Trophoblast cell (in vitro differentiated cells and primary cell): ENCODE data around the gene SEPTIN12.

Experiments used
- DNase-seq, 2 donors: peaks; one replicate each; pipeline ENCODE4 v3.0.0-alpha.2; 2016
- H2AFZ ChIP-seq: 2 replicates; pipeline ENCODE4 v1.6.1; 2013; ENCODE audit warnings: low read length, moderate library complexity, mild to moderate bottlenecking; ENCODE audit not compliant: insufficient read depth, poor library complexity
- H2AK5ac ChIP-seq: 2 replicates; pipeline ENCODE4 v1.6.1; 2013; ENCODE audit warnings: mild to moderate bottlenecking, low read length
- H2BK120ac ChIP-seq: 2 replicates; pipeline ENCODE4 v1.6.1; 2013; ENCODE audit warnings: low read length, mild to moderate bottlenecking, moderate library complexity; ENCODE audit not compliant: insufficient read depth, poor library complexity
- H2BK12ac ChIP-seq: 2 replicates; pipeline ENCODE4 v1.6.1; 2013; ENCODE audit warnings: mild to moderate bottlenecking, low read length, moderate library complexity
- H2BK5ac ChIP-seq: 2 replicates; pipeline ENCODE4 v1.6.1; 2013; ENCODE audit warnings: low read length, low read depth, moderate library complexity, mild to moderate bottlenecking; ENCODE audit not compliant: poor library complexity
- H3K14ac ChIP-seq: 2 replicates; pipeline ENCODE4 v1.6.1; 2013; ENCODE audit warnings: mild to moderate bottlenecking, low read length
- H3K18ac ChIP-seq: 2 replicates; pipeline ENCODE4 v1.6.1; 2013; ENCODE audit warnings: mild to moderate bottlenecking, low read length
- H3K23ac ChIP-seq: 2 replicates; pipeline ENCODE4 v1.6.1; 2013; ENCODE audit warnings: low read length
- H3K27ac ChIP-seq: 2 replicates; pipeline ENCODE4 v1.5.1; 2013; ENCODE audit warnings: low read depth, mild to moderate bottlenecking, inconsistent platforms, low read length, moderate library complexity
- H3K27me3 ChIP-seq: 2 replicates; pipeline ENCODE4 v1.6.1; 2013; ENCODE audit warnings: inconsistent platforms, mild to moderate bottlenecking, low read length, moderate library complexity; ENCODE audit not compliant: insufficient read depth
- H3K36me3 ChIP-seq, 2 experiments: 1 replicate in 1 of 2; 2 replicates in 1 of 2; pipeline ENCODE4 v1.6.1; 2013; ENCODE audit warnings: low read length in 2 of 2, mild to moderate bottlenecking in 2 of 2, moderate library complexity in 1 of 2; ENCODE audit not compliant: insufficient read depth in 2 of 2, control insufficient read depth in 1 of 2
- H3K4ac ChIP-seq: 2 replicates; pipeline ENCODE4 v1.6.1; 2013; ENCODE audit warnings: low read depth, mild to moderate bottlenecking, low read length, moderate library complexity
- H3K4me1 ChIP-seq, 2 experiments: 1 replicate in 1 of 2; 2 replicates in 1 of 2; pipeline ENCODE4 v1.6.1; 2013; ENCODE audit warnings: low read length in 2 of 2, mild to moderate bottlenecking in 2 of 2, moderate library complexity in 1 of 2; ENCODE audit not compliant: insufficient read depth in 2 of 2, control insufficient read depth in 1 of 2
- H3K4me2 ChIP-seq: 2 replicates; pipeline ENCODE4 v1.6.1; 2013; ENCODE audit warnings: inconsistent platforms, mild to moderate bottlenecking, low read length, moderate library complexity
- H3K4me3 ChIP-seq: 2 replicates; pipeline ENCODE4 v1.5.1; 2013; ENCODE audit warnings: mild to moderate bottlenecking, low read depth, low read length, inconsistent platforms
- H3K79me1 ChIP-seq: one replicate; pipeline ENCODE4 v1.6.1; 2013; ENCODE audit warnings: low read length
- H3K79me2 ChIP-seq: 2 replicates; pipeline ENCODE4 v1.6.1; 2013; ENCODE audit warnings: low read length, mild to moderate bottlenecking; ENCODE audit not compliant: control insufficient read depth, insufficient read depth, poor library complexity
- H3K9ac ChIP-seq: 2 replicates; pipeline ENCODE4 v1.6.1; 2013; ENCODE audit warnings: mild to moderate bottlenecking, low read length
- H3K9me3 ChIP-seq: 2 replicates; pipeline ENCODE4 v1.6.1; 2013; ENCODE audit warnings: low read depth, mild to moderate bottlenecking, control low read depth, inconsistent platforms, low read length; ENCODE audit not compliant: insufficient read depth
- H4K12ac ChIP-seq: 2 replicates; pipeline ENCODE4 v1.6.1; 2013; ENCODE audit warnings: low read depth, mild to moderate bottlenecking, low read length, moderate library complexity
- H4K8ac ChIP-seq: 2 replicates; pipeline ENCODE4 v1.6.1; 2013; ENCODE audit warnings: low read depth, mild to moderate bottlenecking, low read length, moderate library complexity
- H4K91ac ChIP-seq: one replicate; pipeline ENCODE4 v1.6.1; 2013; ENCODE audit warnings: low read depth, mild to moderate bottlenecking, low read length, moderate library complexity
- WGBS: extraction: QIAGEN DNeasy Blood & Tissue Kit; methylation state at CpG from one replicate; pipeline ENCODE4 v1.1.7; 2013; ENCODE audit warnings: missing lambda C conversion rate; ENCODE audit not compliant: insufficient read length, insufficient coverage; ENCODE audit errors: extremely low coverage; 5-methylcytosine and 5-hydroxymethylcytosine counted together

Gene SEPTIN12

DNA sequence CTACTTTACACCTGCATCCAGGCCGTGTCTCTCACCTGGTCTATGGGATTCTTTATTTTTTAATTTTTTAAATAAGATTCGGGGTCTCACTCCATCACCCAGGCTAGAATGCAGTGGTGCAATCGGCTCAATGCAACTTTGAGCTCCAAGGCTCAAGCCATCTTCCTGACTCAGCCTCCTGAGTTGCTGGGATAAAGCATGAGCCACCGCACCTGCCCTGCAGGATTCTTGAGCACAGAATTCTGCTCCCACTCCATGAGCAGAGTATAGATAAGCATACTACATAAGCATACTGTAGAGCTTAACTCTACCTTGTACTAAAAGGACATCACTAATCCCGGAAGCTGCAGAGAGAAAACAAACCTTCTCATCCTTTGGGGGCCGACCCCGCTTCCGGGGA, 43.5 kb upstream of the SEPTIN12 start:
- H3K4me1 ChIP-seq: peaks cover 4% of the 10 kb centered on the region in 2 experiments

GRCh38 chr16:4830408-4830807, 42.3 kb upstream of the SEPTIN12 start:
- Histone ChIP-seq H3K9ac (no peak overlapping the region), H3K79me1 (no peaks in the 10 kb centered on the region), H3K4me3 (no peak overlapping the region), H2AFZ (no peak overlapping the region), H2BK120ac (no peak overlapping the region), H2AK5ac (no peak overlapping the region), H3K79me2 (no peaks in the 10 kb centered on the region), H3K14ac (no peak overlapping the region), H4K12ac (no peak overlapping the region), H2BK5ac (no peak overlapping the region), H4K8ac (no peak overlapping the region), H3K27me3 (no peaks in the 10 kb centered on the region), H2BK12ac (no peak overlapping the region), H3K9me3 (no peaks in the 10 kb centered on the region), H4K91ac (no peak overlapping the region), H3K4ac (no peak overlapping the region), H3K18ac (no peak overlapping the region), H3K36me3 (peaks cover 49 to 71% of the 10 kb centered on the region in 2 experiments), H3K27ac (no peak overlapping the region), H3K4me2 (no peak overlapping the region), H3K4me1 (peaks cover 4% of the 10 kb centered on the region in 2 experiments), H3K23ac (no peak overlapping the region)
- DNase-seq: peak in 1 of 2 donors; percentile 8
- no CpG with 5 or more reads among the region's 7 CpGs for WGBS

More for the DNA sequence above, 43.5 kb upstream of the SEPTIN12 start:
- Histone ChIP-seq H4K8ac (no peak overlapping the region), H2BK120ac (no peak overlapping the region), H3K27me3 (no peaks in the 10 kb centered on the region), H2AK5ac (no peak overlapping the region), H4K12ac (no peak overlapping the region), H3K79me1 (no peaks in the 10 kb centered on the region), H3K36me3 (peaks cover 45 to 68% of the 10 kb centered on the region in 2 experiments), H3K4ac (no peak overlapping the region), H3K9me3 (no peaks in the 10 kb centered on the region), H3K9ac (no peak overlapping the region), H2BK12ac (no peak overlapping the region), H3K14ac (no peak overlapping the region), H3K18ac (no peak overlapping the region), H3K23ac (no peak overlapping the region), H3K4me3 (no peak overlapping the region), H3K79me2 (no peaks in the 10 kb centered on the region), H4K91ac (no peak overlapping the region), H2BK5ac (no peak overlapping the region), H2AFZ (no peak overlapping the region), H3K4me2 (no peak overlapping the region), H3K27ac (no peak overlapping the region)
- no CpG with 5 or more reads among the region's 8 CpGs for WGBS
- DNase-seq: peak; percentile 70 to 74

DNA sequence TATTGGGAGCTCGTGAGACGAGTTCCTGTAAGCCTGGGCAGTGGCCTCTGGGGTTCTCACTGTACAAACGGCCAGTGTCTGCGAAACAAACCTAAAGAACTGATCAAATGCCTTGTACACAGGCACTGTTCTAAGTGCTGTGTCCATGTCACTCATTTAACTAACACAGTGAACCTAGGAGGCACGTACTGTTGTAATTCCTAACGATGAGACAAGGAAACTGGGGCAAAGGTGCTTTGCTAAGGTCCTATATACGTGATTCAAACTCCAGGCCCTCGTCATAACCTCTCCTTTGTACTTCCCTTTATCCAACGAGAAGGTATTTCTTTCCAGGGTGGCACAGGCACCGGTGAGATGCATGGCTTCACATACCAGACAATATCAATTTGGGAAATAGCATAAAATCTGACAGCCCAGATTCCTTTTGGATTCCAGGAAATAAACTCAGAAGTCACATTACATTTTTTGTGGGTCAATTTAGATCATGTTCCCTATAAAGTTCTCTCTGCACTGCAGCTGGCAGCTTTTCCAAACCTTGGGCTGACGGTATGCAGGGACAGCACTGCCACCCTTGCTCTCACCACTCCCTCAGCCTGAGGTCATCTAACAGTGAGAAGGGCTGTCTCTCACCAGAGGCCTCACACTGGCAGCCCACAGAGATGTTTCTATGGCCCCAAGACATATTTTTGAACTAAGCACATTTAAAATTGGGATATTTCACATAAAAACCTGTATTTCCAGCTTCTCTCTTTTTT, 40.6 kb upstream of the SEPTIN12 start:
- Histone ChIP-seq H3K36me3 (peaks cover 48 to 77% of the 10 kb centered on the region in 2 experiments), H3K4ac (no peak overlapping the region), H3K4me1 (peaks cover 4% of the 10 kb centered on the region in 2 experiments), H3K27me3 (no peaks in the 10 kb centered on the region), H3K27ac (no peak overlapping the region), H2AK5ac (no peak overlapping the region), H3K9me3 (no peaks in the 10 kb centered on the region), H3K4me3 (no peak overlapping the region), H4K12ac (no peak overlapping the region), H3K14ac (no peak overlapping the region), H3K4me2 (no peak overlapping the region), H4K8ac (no peak overlapping the region), H2AFZ (no peak overlapping the region), H3K23ac (peak overlapping the region; percentile 44), H3K79me1 (no peaks in the 10 kb centered on the region), H3K9ac (no peak overlapping the region), H2BK12ac (no peak overlapping the region), H3K18ac (no peak overlapping the region), H2BK5ac (no peak overlapping the region), H4K91ac (no peak overlapping the region), H3K79me2 (no peaks in the 10 kb centered on the region), H2BK120ac (no peak overlapping the region)
- no CpG with 5 or more reads among the region's 11 CpGs for WGBS
- peak; percentile 37 to 49 for DNase-seq

DNA sequence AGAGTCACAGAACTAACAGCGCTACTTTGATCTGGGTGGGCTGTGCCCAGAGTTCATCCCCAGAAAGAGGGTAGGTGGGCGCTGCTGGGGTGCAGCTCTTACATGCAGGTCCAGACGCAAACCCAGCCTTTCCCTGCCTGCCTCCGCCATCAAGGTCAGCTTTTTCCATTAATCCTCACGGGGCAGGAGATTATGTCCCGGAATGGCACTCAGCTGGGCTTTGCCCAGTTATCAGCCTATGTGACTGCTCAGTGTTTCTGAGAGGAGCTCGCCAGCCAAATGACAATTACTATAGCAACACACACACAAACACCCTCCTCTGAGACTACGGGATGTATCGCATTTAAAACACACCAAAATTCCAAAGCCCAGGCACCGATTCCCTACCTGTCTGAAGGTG, 38.8 kb upstream of the SEPTIN12 start:
- H3K4me2 ChIP-seq: no peak overlapping the region
- H3K79me1 ChIP-seq: no peaks in the 10 kb centered on the region
- H3K4me1 ChIP-seq: peaks cover 4% of the 10 kb centered on the region in 2 experiments
- no peaks in the 10 kb centered on the region for H3K79me2 ChIP-seq
- no peak overlapping the region for H3K9ac ChIP-seq
- no peak overlapping the region for H3K4me3 ChIP-seq
- no peak overlapping the region for H2BK12ac ChIP-seq
- no CpG with 5 or more reads among the region's 10 CpGs for WGBS
- no peak overlapping the region for H3K18ac ChIP-seq
- H4K12ac ChIP-seq: no peak overlapping the region
- H3K14ac ChIP-seq: no peak overlapping the region
- H2BK120ac ChIP-seq: no peak overlapping the region
- no peak overlapping the region for H2BK5ac ChIP-seq
- no peak overlapping the region for H3K27ac ChIP-seq
- DNase-seq: no peak
- H3K36me3 ChIP-seq: peaks cover 55 to 76% of the 10 kb centered on the region in 2 experiments
- no peaks in the 10 kb centered on the region for H3K27me3 ChIP-seq
- H4K8ac ChIP-seq: no peak overlapping the region
- no peak overlapping the region for H2AFZ ChIP-seq
- H3K4ac ChIP-seq: no peak overlapping the region
- no peak overlapping the region for H3K23ac ChIP-seq
- H3K9me3 ChIP-seq: no peaks in the 10 kb centered on the region
- no peak overlapping the region for H4K91ac ChIP-seq
- H2AK5ac ChIP-seq: no peak overlapping the region
